IMR-90 (cell line): ENCODE data around the gene TBX4. TPM values are rescaled to one million over a fixed set of nuclear protein-coding genes. Genes with fewer than 3 reads are reported as not detected.

Source experiments
- ATAC-seq: fragments of 200-7000 bp; cut with Tn5 transposase; 2 replicates; pipeline ENCODE4 v1.9.1; 2020; ENCODE audit warnings: low read depth, mild to moderate bottlenecking, moderate library complexity
- BruUV-seq: library from RNA; stranded (reverse); fragments of 400-500 nt; replicated peaks from 2 replicates; lab custom pipeline; 2021; lab: Mats Ljungman, UMichigan
- CTCF ChIA-PET: fragments of 300-600 bp; formaldehyde crosslinking; extraction: SDS; loops from one replicate; lab custom pipeline; 2021; ENCODE audit warnings: antibody characterized with exemption; lab: Yijun Ruan, JAX
- POLR2A ChIA-PET: fragments of 300-600 bp; sonication (Branson Sonifier 250); formaldehyde crosslinking; loops from one replicate; lab custom pipeline; 2022; ENCODE audit warnings: antibody characterized with exemption; ENCODE audit not compliant: unreplicated experiment; lab: Charles Lee
- DNase-seq: peaks from one replicate; pipeline ENCODE4 v3.0.0; 2013
- H2AFZ ChIP-seq: replicated peaks from 2 replicates; pipeline ENCODE3; 2013; ENCODE audit warnings: low read length, mild to moderate bottlenecking; ENCODE audit not compliant: poor library complexity
- H2AK5ac ChIP-seq: 2 replicates; pipeline ENCODE4 v1.6.1; 2013; ENCODE audit warnings: low read depth, low read length, inconsistent platforms
- H2AK9ac ChIP-seq: replicated peaks from 2 replicates; pipeline ENCODE3; 2013; ENCODE audit warnings: mild to moderate bottlenecking, low read depth, low read length, moderate library complexity; ENCODE audit not compliant: poor library complexity
- H2BK120ac ChIP-seq: 2 replicates; pipeline ENCODE4 v1.6.1; 2013; ENCODE audit warnings: low read depth, low read length, inconsistent platforms
- H2BK15ac ChIP-seq: 3 replicates; pipeline ENCODE4 v1.6.1; 2013; ENCODE audit warnings: low read depth, low read length, inconsistent platforms
- H2BK20ac ChIP-seq: 2 replicates; pipeline ENCODE4 v1.6.1; 2013; ENCODE audit warnings: low read depth, mild to moderate bottlenecking, inconsistent platforms, low read length, moderate library complexity
- H2BK5ac ChIP-seq: 2 replicates; pipeline ENCODE4 v1.6.1; 2013; ENCODE audit warnings: mild to moderate bottlenecking, low read depth, low read length, inconsistent platforms; ENCODE audit not compliant: poor library complexity, severe bottlenecking
- H3K14ac ChIP-seq: replicated peaks from 2 replicates; pipeline ENCODE4 v1.6.1; 2013; ENCODE audit warnings: low read depth, low read length, inconsistent platforms
- H3K18ac ChIP-seq: 2 replicates; pipeline ENCODE4 v1.6.1; 2013; ENCODE audit warnings: low read depth, low read length, control low read depth
- H3K23ac ChIP-seq: 2 replicates; pipeline ENCODE4 v1.6.1; 2013; ENCODE audit warnings: low read depth, low read length, inconsistent platforms
- H3K27ac ChIP-seq: 2 replicates; pipeline ENCODE4 v1.5.1; 2013; ENCODE audit warnings: mild to moderate bottlenecking, control low read depth, low read length; ENCODE audit not compliant: insufficient read depth
- H3K27me3 ChIP-seq: 2 replicates; pipeline ENCODE4 v1.6.1; 2013; ENCODE audit warnings: low read length; ENCODE audit not compliant: control insufficient read depth, insufficient read depth
- H3K36me3 ChIP-seq: 2 replicates; pipeline ENCODE4 v1.6.1; 2013; ENCODE audit warnings: low read length, mixed read lengths; ENCODE audit not compliant: control insufficient read depth, insufficient read depth
- H3K4ac ChIP-seq: 2 replicates; pipeline ENCODE4 v1.6.1; 2013; ENCODE audit warnings: low read depth, low read length, inconsistent platforms
- H3K4me1 ChIP-seq: 2 replicates; pipeline ENCODE4 v1.6.1; 2013; ENCODE audit warnings: low read length, mixed read lengths; ENCODE audit not compliant: control insufficient read depth, insufficient read depth
- H3K4me2 ChIP-seq: 2 replicates; pipeline ENCODE4 v1.6.1; 2013; ENCODE audit warnings: low read depth, mild to moderate bottlenecking, control low read depth, low read length, moderate library complexity
- H3K4me3 ChIP-seq: 2 replicates; pipeline ENCODE4 v1.5.1; 2013; ENCODE audit warnings: low read depth, mild to moderate bottlenecking, control low read depth, low read length, moderate library complexity; ENCODE audit not compliant: insufficient read depth
- H3K56ac ChIP-seq: 2 replicates; pipeline ENCODE4 v1.6.1; 2013; ENCODE audit warnings: low read length, inconsistent platforms; ENCODE audit not compliant: insufficient read depth; ENCODE audit errors: extremely low read depth
- H3K79me1 ChIP-seq, 2 experiments: 2 replicates each; pipeline ENCODE4 v1.6.1; 2013; ENCODE audit warnings: low read length in 2 of 2, inconsistent platforms in 1 of 2, low read depth in 1 of 2
- H3K9ac ChIP-seq: 2 replicates; pipeline ENCODE4 v1.6.1; 2013; ENCODE audit warnings: low read depth, low read length, control low read depth
- H3K9me1 ChIP-seq: 2 replicates; pipeline ENCODE4 v1.6.1; 2013; ENCODE audit warnings: low read length, inconsistent platforms; ENCODE audit not compliant: insufficient read depth
- H3K9me3 ChIP-seq: 2 replicates; pipeline ENCODE4 v1.6.1; 2013; ENCODE audit warnings: low read length; ENCODE audit not compliant: control insufficient read depth, insufficient read depth
- H4K20me1 ChIP-seq: 2 replicates; pipeline ENCODE4 v1.6.1; 2013; ENCODE audit warnings: low read length, inconsistent platforms; ENCODE audit not compliant: insufficient read depth
- H4K5ac ChIP-seq: 2 replicates; pipeline ENCODE4 v1.6.1; 2013; ENCODE audit warnings: mild to moderate bottlenecking, low read depth, low read length, control low read depth
- H4K8ac ChIP-seq, 2 experiments: 2 replicates each; pipeline ENCODE4 v1.6.1; 2013; ENCODE audit warnings: low read depth in 2 of 2, low read length in 2 of 2, control low read depth in 1 of 2, inconsistent platforms in 1 of 2
- H4K91ac ChIP-seq: 2 replicates; pipeline ENCODE4 v1.6.1; 2013; ENCODE audit warnings: low read depth, low read length, inconsistent platforms; ENCODE audit not compliant: insufficient read depth
- BHLHE40 ChIP-seq: fragments of 150-350 bp; IDR thresholded peaks from 2 replicates; pipeline ENCODE4 v1.6.1; 2016; ENCODE audit warnings: mild to moderate bottlenecking, low read depth, low read length
- CEBPB ChIP-seq: IDR thresholded peaks from 2 replicates; pipeline ENCODE4 v1.6.1; 2012; ENCODE audit warnings: low read depth, low read length, improper control_type of control experiment
- CHD1 ChIP-seq: IDR thresholded peaks from 2 replicates; pipeline ENCODE4 v1.6.1; 2012; ENCODE audit warnings: low read depth, low read length, improper control_type of control experiment
- CTCF ChIP-seq: conservative IDR thresholded peaks from 2 replicates; pipeline ENCODE4 v1.5.1; 2012; ENCODE audit warnings: mild to moderate bottlenecking, low read depth, low read length, improper control_type of control experiment
- ELK1 ChIP-seq: fragments of 150-350 bp; IDR thresholded peaks from 2 replicates; pipeline ENCODE4 v1.6.1; 2016; ENCODE audit warnings: low read depth, mild to moderate bottlenecking, low read length, moderate library complexity, borderline replicate concordance
- FOS ChIP-seq: fragments of 150-350 bp; IDR thresholded peaks from 2 replicates; pipeline ENCODE4 v1.6.1; 2016; ENCODE audit warnings: low read depth, low read length
- MAFK ChIP-seq: IDR thresholded peaks from 2 replicates; pipeline ENCODE4 v1.6.1; 2012; ENCODE audit warnings: low read depth, low read length, improper control_type of control experiment
- MAZ ChIP-seq: IDR thresholded peaks from 2 replicates; pipeline ENCODE4 v1.6.1; 2012; ENCODE audit warnings: low read depth, mild to moderate bottlenecking, low read length, improper control_type of control experiment, moderate library complexity, borderline replicate concordance
- MXI1 ChIP-seq: IDR thresholded peaks from 2 replicates; pipeline ENCODE4 v1.6.1; 2012; ENCODE audit warnings: low read depth, mild to moderate bottlenecking, low read length, moderate library complexity, borderline replicate concordance
- NFE2L2 ChIP-seq: fragments of 150-350 bp; IDR thresholded peaks from 2 replicates; pipeline ENCODE4 v1.6.1; 2016; ENCODE audit warnings: low read depth, mild to moderate bottlenecking, low read length
- POLR2A ChIP-seq: IDR thresholded peaks from 2 replicates; pipeline ENCODE4 v1.6.1; 2012; ENCODE audit warnings: mild to moderate bottlenecking, low read depth, low read length
- RAD21 ChIP-seq: IDR thresholded peaks from 2 replicates; pipeline ENCODE4 v1.6.1; 2012; ENCODE audit warnings: low read length, improper control_type of control experiment
- RCOR1 ChIP-seq: IDR thresholded peaks from 2 replicates; pipeline ENCODE4 v1.6.1; 2012; ENCODE audit warnings: mild to moderate bottlenecking, low read length, improper control_type of control experiment; ENCODE audit not compliant: insufficient replicate concordance
- RFX5 ChIP-seq: IDR thresholded peaks from 2 replicates; pipeline ENCODE4 v1.8.0; 2012; ENCODE audit warnings: low read depth, mild to moderate bottlenecking, low read length, moderate library complexity
- SMC3 ChIP-seq: fragments of 150-350 bp; IDR thresholded peaks from 2 replicates; pipeline ENCODE4 v1.6.1; 2016; ENCODE audit warnings: low read depth, mild to moderate bottlenecking, antibody characterized with exemption, low read length, moderate library complexity
- USF2 ChIP-seq: fragments of 150-350 bp; IDR thresholded peaks from 2 replicates; pipeline ENCODE4 v1.6.1; 2017; ENCODE audit warnings: mild to moderate bottlenecking, antibody characterized with exemption, low read length, low read depth
- WGBS, 2 experiments: methylation state at CpG; one replicate each; pipeline versions ENCODE4 v1.1.5 to v1.1.7; 2013; ENCODE audit warnings: missing lambda C conversion rate in 2 of 2; ENCODE audit not compliant: insufficient read length in 1 of 2; ENCODE audit errors: extremely low coverage in 2 of 2; 5-methylcytosine and 5-hydroxymethylcytosine counted together
- dilution Hi-C: fragments of 300-500 bp; cut with HindIII; formaldehyde crosslinking; loops from one replicate; pipeline ENCODE4 v1.14.3; 2018; ENCODE audit warnings: low sequenced_read_pairs; ENCODE audit not compliant: unreplicated experiment
- in situ Hi-C: fragments of 300-500 bp; cut with MboI; formaldehyde crosslinking; loops from 3 replicates; pipeline ENCODE4 v1.14.3; 2019; ENCODE audit warnings: low sequenced_read_pairs, inconsistent platforms, mixed read lengths
- intact Hi-C: fragments of 100-400 bp; cut with micrococcal nuclease; formaldehyde crosslinking; loops from 2 replicates; pipeline ENCODE4 v1.10.0; 2022
- polyA plus RNA-seq, 3 experiments: library from polyadenylated mRNA; depleted of rRNA; stranded (reverse); fragments of >200 nt; gene quantifications; 2 replicates each; pipeline ENCODE4 v1.2.3, GENCODE V29; 2012; ENCODE audit warnings: low replicate concordance in 1 of 3
- total RNA-seq: library from RNA; depleted of rRNA; stranded (reverse); fragments of >200 nt; gene quantifications from 2 replicates; pipeline ENCODE4 v1.2.3, GENCODE V29; 2012

Gene TBX4
- total and polyA plus RNA-seq, 2 of the 4 experiments (the other 2 are of a cell fraction), result 0.05 TPM; not detected in 1

GRCh38 chr17:61420745-61421398, 31.4 kb upstream of the TBX4 start:
- DNase-seq (no peak), ATAC-seq (no peak)
- Histone ChIP-seq H2AK9ac (no peak overlapping the region), H4K5ac (no peak overlapping the region), H3K56ac (no peak overlapping the region), H2BK20ac (no peak overlapping the region), H3K4me1 (peaks cover 8% of the 10 kb centered on the region), H3K36me3 (no peaks in the 10 kb centered on the region), H4K91ac (no peak overlapping the region), H3K79me1 (peaks cover 0 to 8% of the 10 kb centered on the region in 2 experiments; a peak in 1 of 4 replicates), H3K9me3 (no peaks in the 10 kb centered on the region), H3K4me3 (no peak overlapping the region), H2BK15ac (no peak overlapping the region), H3K9me1 (no peaks in the 10 kb centered on the region; the same call in none of the 2 replicates), H4K8ac (no peak overlapping the region), H3K27me3 (peaks cover 17% of the 10 kb centered on the region), H3K18ac (no peak overlapping the region), H2AK5ac (no peak overlapping the region), H2BK120ac (no peak overlapping the region), H2AFZ (no peak overlapping the region), H3K9ac (no peak overlapping the region), H3K14ac (no peak overlapping the region), H3K23ac (no peak overlapping the region), H4K20me1 (no peaks in the 10 kb centered on the region), H3K27ac (no peak overlapping the region), H3K4me2 (no peak overlapping the region), H2BK5ac (no peak overlapping the region), H3K4ac (no peak overlapping the region)
- ChIA-PET POLR2A (interaction anchor here (0.5 kb wide), 1 partner anchor 101 kb away, joined by 5 read pairs; no protein-coding TSS in a partner anchor), CTCF (no interaction called here)
- in situ Hi-C loops (loop anchor here (5.0 to 10.0 kb wide), 2 partner anchors 131 to 424 kb away; no protein-coding TSS in a partner anchor), dilution Hi-C loops (no loop called here), intact Hi-C loops (no loop called here)
- 100% methylated on average over 2 of the region's 4 CpGs; no CpG with 5 or more reads in 1 of the 2 experiments for WGBS, 2 experiments
- BruUV-seq, result no TSS peak
- no peak for TF ChIP-seq CHD1
- TF ChIP-seq POLR2A, result no peak
- TF ChIP-seq RFX5, result no peak
- no peak for TF ChIP-seq MAZ
- TF ChIP-seq CEBPB, result no peak
- TF ChIP-seq RAD21, result no peak
- TF ChIP-seq MAFK, result no peak
- TF ChIP-seq NFE2L2, result no peak
- TF ChIP-seq RCOR1, result no peak
- no peak for TF ChIP-seq MXI1
- no peak for TF ChIP-seq BHLHE40
- no peak for TF ChIP-seq USF2
- TF ChIP-seq FOS, result no peak
- no peak for TF ChIP-seq SMC3
- TF ChIP-seq CTCF, result no peak
- TF ChIP-seq ELK1, result no peak
